Neutrophil (primary cell): ENCODE results near the gene PRKN.

Experiments
- H3K27ac ChIP-seq: fragments of 200-600 bp; sonication (generic); 2 replicates; pipeline ENCODE4 v1.5.1; 2016; ENCODE audit warnings: mild to moderate bottlenecking, moderate library complexity
- H3K27me3 ChIP-seq: fragments of 200-600 bp; sonication (generic); 2 replicates; pipeline ENCODE4 v1.6.0; 2016; ENCODE audit warnings: mild to moderate bottlenecking
- H3K36me3 ChIP-seq: fragments of 200-600 bp; sonication (generic); 2 replicates; pipeline ENCODE4 v1.5.1; 2017
- H3K4me1 ChIP-seq, 2 experiments: fragments of 200-600 bp in 1 of 2; sonication (generic) in 1 of 2; 1 replicate in 1 of 2; 2 replicates in 1 of 2; pipeline versions ENCODE4 v1.5.1 to v1.6.1; 2013 to 2016; ENCODE audit warnings: low read depth in 1 of 2, low read length in 1 of 2, mild to moderate bottlenecking in 1 of 2, moderate library complexity in 1 of 2; ENCODE audit not compliant: control insufficient read depth in 1 of 2, insufficient read depth in 1 of 2
- H3K4me3 ChIP-seq, 2 experiments: fragments of 200-600 bp in 1 of 2; sonication (generic) in 1 of 2; 1 replicate in 1 of 2; 2 replicates in 1 of 2; pipeline ENCODE4 v1.5.1; 2013 to 2016; ENCODE audit warnings: low read depth in 1 of 2, low read length in 1 of 2, mild to moderate bottlenecking in 1 of 2, moderate library complexity in 1 of 2
- H3K9me3 ChIP-seq: fragments of 200-600 bp; sonication (generic); 2 replicates; pipeline ENCODE4 v1.5.1; 2016
- TF ChIP-seq, protein P1 (sequence below): fragments of 200-600 bp; sonication (generic); IDR thresholded peaks from 2 replicates; pipeline ENCODE4 v1.5.1; 2016; ENCODE audit warnings: antibody characterized with exemption

PRKN gene

GRCh38 chr6:162512744-162513143 lies 214.8 kb downstream of the PRKN start:
- Histone ChIP-seq H3K4me3 (no peak overlapping the region), H3K27ac (no peak overlapping the region), H3K27me3 (no peaks in the 10 kb centered on the region), H3K36me3 (no peaks in the 10 kb centered on the region), H3K4me1 (no peaks in the 10 kb centered on the region), H3K9me3 (no peaks in the 10 kb centered on the region)
- TF ChIP-seq, protein P1, sequence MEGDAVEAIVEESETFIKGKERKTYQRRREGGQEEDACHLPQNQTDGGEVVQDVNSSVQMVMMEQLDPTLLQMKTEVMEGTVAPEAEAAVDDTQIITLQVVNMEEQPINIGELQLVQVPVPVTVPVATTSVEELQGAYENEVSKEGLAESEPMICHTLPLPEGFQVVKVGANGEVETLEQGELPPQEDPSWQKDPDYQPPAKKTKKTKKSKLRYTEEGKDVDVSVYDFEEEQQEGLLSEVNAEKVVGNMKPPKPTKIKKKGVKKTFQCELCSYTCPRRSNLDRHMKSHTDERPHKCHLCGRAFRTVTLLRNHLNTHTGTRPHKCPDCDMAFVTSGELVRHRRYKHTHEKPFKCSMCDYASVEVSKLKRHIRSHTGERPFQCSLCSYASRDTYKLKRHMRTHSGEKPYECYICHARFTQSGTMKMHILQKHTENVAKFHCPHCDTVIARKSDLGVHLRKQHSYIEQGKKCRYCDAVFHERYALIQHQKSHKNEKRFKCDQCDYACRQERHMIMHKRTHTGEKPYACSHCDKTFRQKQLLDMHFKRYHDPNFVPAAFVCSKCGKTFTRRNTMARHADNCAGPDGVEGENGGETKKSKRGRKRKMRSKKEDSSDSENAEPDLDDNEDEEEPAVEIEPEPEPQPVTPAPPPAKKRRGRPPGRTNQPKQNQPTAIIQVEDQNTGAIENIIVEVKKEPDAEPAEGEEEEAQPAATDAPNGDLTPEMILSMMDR: no peak

DNA sequence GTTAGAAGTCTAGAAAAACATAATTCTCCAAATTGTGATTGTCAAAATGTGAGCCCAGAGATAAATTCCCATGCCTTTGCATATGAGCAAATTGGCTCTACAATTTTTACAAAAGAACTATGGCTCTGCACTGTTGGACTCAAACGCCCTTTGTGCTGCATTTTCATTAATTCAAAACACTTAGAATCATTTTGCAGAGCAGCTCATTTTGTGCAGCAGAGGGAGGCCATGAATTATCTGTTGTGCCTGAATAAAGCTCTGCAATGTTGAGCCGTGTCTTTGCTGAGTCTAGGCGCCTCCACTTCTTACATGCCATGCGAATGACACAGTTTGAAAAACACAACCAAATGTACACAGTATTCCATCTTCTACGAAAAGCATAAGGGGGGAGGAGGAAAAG lies 230.2 kb downstream of the PRKN start:
- Histone ChIP-seq H3K36me3 (no peaks in the 10 kb centered on the region), H3K4me1 (no peaks in the 10 kb centered on the region), H3K27ac (no peak overlapping the region), H3K4me3 (no peak overlapping the region), H3K27me3 (no peaks in the 10 kb centered on the region), H3K9me3 (no peaks in the 10 kb centered on the region)
- TF ChIP-seq, protein P1: no peak

DNA sequence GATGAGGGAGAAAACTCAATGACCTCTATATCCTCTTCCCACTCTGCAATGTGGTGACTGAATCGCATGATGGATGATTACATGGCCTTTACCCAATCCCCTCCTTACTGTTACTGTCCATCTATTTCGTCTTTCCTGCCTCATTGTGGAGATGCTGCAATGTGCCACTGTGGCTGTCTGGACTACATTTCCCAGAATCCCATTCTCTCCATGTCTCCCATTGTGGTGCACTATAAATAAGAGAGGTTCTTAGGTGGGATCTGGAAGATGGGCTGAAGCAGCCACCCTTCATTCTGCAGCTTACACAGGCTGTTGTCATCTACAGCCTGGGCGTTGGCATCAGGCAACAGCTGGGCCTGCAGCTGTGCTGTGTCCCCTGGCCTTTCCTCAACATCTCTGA lies 233.6 kb downstream of the PRKN start:
- TF ChIP-seq, protein P1: no peak
- Histone ChIP-seq H3K36me3 (no peaks in the 10 kb centered on the region), H3K27me3 (no peaks in the 10 kb centered on the region), H3K4me3 (no peak overlapping the region), H3K4me1 (no peaks in the 10 kb centered on the region), H3K27ac (no peak overlapping the region), H3K9me3 (no peaks in the 10 kb centered on the region)

- no peaks in the 10 kb centered on the region for H3K27me3 ChIP-seq
- H3K27ac ChIP-seq: no peak overlapping the region
- TF ChIP-seq, protein P1: no peak
- H3K4me3 ChIP-seq: no peak overlapping the region
- no peaks in the 10 kb centered on the region for H3K4me1 ChIP-seq
- no peaks in the 10 kb centered on the region for H3K36me3 ChIP-seq
- no peaks in the 10 kb centered on the region for H3K9me3 ChIP-seq
Measured at GRCh38 chr6:162491637-162492036, 235.9 kb downstream of the PRKN start.

GRCh38 chr6:162489101-162489976 lies 238.2 kb downstream of the PRKN start:
- H3K36me3 ChIP-seq: no peaks in the 10 kb centered on the region
- no peak overlapping the region for H3K4me3 ChIP-seq
- TF ChIP-seq, protein P1: no peak
- no peak overlapping the region for H3K27ac ChIP-seq
- H3K27me3 ChIP-seq: no peaks in the 10 kb centered on the region
- no peaks in the 10 kb centered on the region for H3K4me1 ChIP-seq
- no peaks in the 10 kb centered on the region for H3K9me3 ChIP-seq
